Prostate gland (tissue), 2 donors: ENCODE measurements around the gene PRMT5.

Experiments
- CTCF ChIP-seq, 4 experiments: fragments of 200-600 bp in 2 of 4; fragments of 450-650 bp in 2 of 4; sonication (generic) in 2 of 4; IDR thresholded peaks; 1 replicate in 3 of 4; 2 replicates in 1 of 4; pipeline ENCODE4 v1.5.1; 2016 to 2019; ENCODE audit warnings: antibody characterized with exemption in 4 of 4, mild to moderate bottlenecking in 2 of 4, moderate library complexity in 2 of 4
- POLR2AphosphoS5 ChIP-seq: sonication (generic); formaldehyde crosslinking; IDR thresholded peaks from one replicate; pipeline ENCODE4 v1.6.1; 2017; ENCODE audit warnings: antibody characterized with exemption

DNA sequence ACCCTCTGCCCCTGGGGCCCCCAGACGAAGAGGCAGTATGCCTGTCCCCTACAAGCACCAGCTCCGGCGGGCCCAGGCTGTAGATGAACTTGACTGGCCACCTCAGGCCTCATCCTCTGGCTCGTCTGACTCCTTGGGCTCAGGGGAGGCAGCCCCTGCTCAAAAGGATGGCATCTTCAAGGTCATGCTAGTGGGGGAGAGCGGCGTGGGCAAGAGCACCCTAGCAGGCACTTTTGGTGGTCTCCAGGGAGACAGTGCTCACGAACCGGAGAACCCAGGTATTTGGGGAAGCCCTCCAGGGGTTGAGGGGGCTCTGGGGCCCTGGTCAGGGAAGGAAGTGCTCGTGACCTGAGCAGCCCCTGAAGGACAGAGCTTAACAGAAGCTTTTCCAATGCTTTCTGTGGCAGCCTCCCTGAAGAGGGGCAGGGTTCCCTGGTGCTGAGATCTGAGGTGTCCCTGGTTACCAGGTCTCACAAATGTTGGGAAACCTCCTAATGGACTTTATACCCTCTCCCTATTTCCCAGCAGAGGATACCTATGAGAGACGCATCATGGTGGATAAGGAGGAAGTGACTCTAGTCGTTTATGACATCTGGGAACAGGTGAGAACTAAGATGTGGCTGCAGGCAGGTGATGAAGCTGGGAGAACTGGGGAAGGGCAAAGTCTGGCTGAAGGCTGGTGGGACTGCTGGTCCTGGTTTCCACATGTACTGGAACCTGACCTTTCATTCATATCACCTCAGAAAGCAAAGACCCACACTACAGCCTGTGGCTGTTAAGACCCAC, 44.2 kb downstream of the PRMT5 start:
- TF ChIP-seq CTCF (IDR thresholded peaks at IDR 0.05): no peak
- no peak for TF ChIP-seq POLR2AphosphoS5
